Breast epithelium (tissue), 4 donors: ENCODE data around the gene MRTFA. TPM values are rescaled to one million over a fixed set of nuclear protein-coding genes. Genes with fewer than 3 reads are reported as not detected.
"Not testable (repeated sequence)": the region's sequence is repeated elsewhere in the genome, so short reads cannot be mapped to it uniquely, and the experiment has no call there.

ENCODE experiments used
- DNase-seq, 2 donors: peaks; one replicate each; pipeline ENCODE4 v3.0.0-alpha.2; 2019; ENCODE audit warnings: low spot score in 2 of 2
- H3K27ac ChIP-seq, 2 donors: fragments of 200-600 bp; sonication (generic) in 1 of 2; one replicate each; pipeline ENCODE4 v1.5.1; 2016 to 2019; ENCODE audit warnings: mild to moderate bottlenecking in 1 of 2
- H3K27me3 ChIP-seq, 2 donors: fragments of 200-600 bp; sonication (generic) in 1 of 2; one replicate each; pipeline versions ENCODE4 v1.5.1 to v1.6.0; 2017 to 2019; ENCODE audit warnings: control low read depth in 1 of 2, mild to moderate bottlenecking in 1 of 2
- H3K36me3 ChIP-seq: fragments of 200-600 bp; one replicate; pipeline ENCODE4 v1.5.1; 2019
- H3K4me1 ChIP-seq, 2 donors: fragments of 200-600 bp; sonication (generic); one replicate each; pipeline ENCODE4 v1.5.1; 2016 to 2019; ENCODE audit warnings: control low read depth in 1 of 2
- H3K4me3 ChIP-seq, 3 donors: fragments of 200-600 bp; sonication (generic); 1 replicate in 2 of 3; 2 replicates in 1 of 3; pipeline ENCODE4 v1.5.1; 2016 to 2019; ENCODE audit warnings: mild to moderate bottlenecking in 3 of 3, moderate library complexity in 2 of 3
- H3K9me3 ChIP-seq, 2 donors: fragments of 200-600 bp; sonication (generic) in 1 of 2; one replicate each; pipeline ENCODE4 v1.5.1; 2016 to 2019; ENCODE audit warnings: control low read depth in 1 of 2
- POLR2A ChIP-seq: fragments of 450-650 bp; IDR thresholded peaks from one replicate; pipeline ENCODE4 v1.6.1; 2016; ENCODE audit warnings: antibody characterized with exemption, mild to moderate bottlenecking, moderate library complexity
- POLR2AphosphoS5 ChIP-seq, 3 donors: sonication (generic); formaldehyde crosslinking; IDR thresholded peaks; one replicate each; pipeline ENCODE4 v1.6.1; 2017; ENCODE audit warnings: antibody characterized with exemption in 3 of 3
- intact Hi-C: fragments of 100-400 bp; cut with DNase I; formaldehyde crosslinking; loops from one replicate; pipeline ENCODE4 v1.15.1; 2023; ENCODE audit warnings: low total_unique reads
- total RNA-seq, 3 donors: library from RNA; depleted of rRNA; stranded (reverse); fragments of >200 nt; gene quantifications; one replicate each; pipeline ENCODE4 v1.1.0, GENCODE V29; 2016
- TF ChIP-seq, protein P1 (sequence below), 3 donors: fragments of 450-650 bp; IDR thresholded peaks; one replicate each; pipeline ENCODE4 v1.5.1; 2016 to 2017; ENCODE audit warnings: antibody characterized with exemption in 3 of 3, mild to moderate bottlenecking in 3 of 3, moderate library complexity in 3 of 3

Gene MRTFA
- total RNA-seq, 3 donors from 2014 or later: 47.0 to 69.2 (median 65.7) TPM

DNA sequence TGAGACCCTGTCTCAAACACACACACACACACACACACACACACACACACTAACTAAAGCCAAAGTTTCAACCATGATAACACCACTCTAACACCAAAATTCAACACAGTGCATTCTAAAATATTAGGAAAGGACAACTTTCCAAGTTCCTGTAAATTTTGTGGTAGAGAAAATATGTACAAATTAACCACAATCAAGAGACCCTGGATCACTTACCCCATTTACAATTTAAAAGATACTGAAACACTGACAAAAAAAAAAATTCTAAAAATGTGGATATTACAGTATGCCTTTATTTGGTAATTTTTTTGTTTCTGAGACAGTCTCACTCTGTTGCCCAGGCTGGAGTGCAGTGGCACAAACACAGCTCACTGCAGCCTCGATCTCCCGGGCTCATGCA is 9.7 kb downstream of the MRTFA start:
- Histone ChIP-seq H3K4me1 (peaks cover 0 to 7% of the 10 kb centered on the region in 2 donors), H3K27me3 (no peaks in the 10 kb centered on the region), H3K36me3 (no peaks in the 10 kb centered on the region), H3K27ac (no peak overlapping the region), H3K9me3 (peaks cover 0 to 5% of the 10 kb centered on the region in 2 donors), H3K4me3 (no peak overlapping the region)
- intact Hi-C loops: no loop called here
- DNase-seq: no peak
- TF ChIP-seq POLR2AphosphoS5 (IDR thresholded peaks at IDR 0.05): no peak
- TF ChIP-seq, protein P1, sequence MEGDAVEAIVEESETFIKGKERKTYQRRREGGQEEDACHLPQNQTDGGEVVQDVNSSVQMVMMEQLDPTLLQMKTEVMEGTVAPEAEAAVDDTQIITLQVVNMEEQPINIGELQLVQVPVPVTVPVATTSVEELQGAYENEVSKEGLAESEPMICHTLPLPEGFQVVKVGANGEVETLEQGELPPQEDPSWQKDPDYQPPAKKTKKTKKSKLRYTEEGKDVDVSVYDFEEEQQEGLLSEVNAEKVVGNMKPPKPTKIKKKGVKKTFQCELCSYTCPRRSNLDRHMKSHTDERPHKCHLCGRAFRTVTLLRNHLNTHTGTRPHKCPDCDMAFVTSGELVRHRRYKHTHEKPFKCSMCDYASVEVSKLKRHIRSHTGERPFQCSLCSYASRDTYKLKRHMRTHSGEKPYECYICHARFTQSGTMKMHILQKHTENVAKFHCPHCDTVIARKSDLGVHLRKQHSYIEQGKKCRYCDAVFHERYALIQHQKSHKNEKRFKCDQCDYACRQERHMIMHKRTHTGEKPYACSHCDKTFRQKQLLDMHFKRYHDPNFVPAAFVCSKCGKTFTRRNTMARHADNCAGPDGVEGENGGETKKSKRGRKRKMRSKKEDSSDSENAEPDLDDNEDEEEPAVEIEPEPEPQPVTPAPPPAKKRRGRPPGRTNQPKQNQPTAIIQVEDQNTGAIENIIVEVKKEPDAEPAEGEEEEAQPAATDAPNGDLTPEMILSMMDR (IDR thresholded peaks at IDR 0.05): no peak
- TF ChIP-seq POLR2A: no peak

DNA sequence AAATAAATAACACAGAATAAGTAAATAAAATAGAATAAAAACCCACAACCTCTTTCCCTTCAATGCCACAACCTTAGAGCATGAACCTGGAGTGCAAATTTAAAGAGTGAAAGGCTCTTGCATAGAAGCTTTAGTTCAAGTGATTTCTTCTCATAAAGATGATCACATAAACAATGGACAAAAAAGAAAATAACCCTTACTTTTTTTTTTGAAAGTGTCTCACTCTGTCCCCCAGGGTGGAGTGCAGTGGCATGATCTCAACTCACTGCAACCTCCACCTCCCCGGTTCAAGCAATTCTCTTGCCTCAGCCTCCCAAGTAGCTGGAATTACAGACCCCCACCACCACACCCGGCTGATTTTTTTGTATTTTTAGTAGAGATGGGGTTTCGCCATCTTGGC is 10.7 kb downstream of the MRTFA start:
- H3K9me3 ChIP-seq, intact Hi-C loops, DNase-seq, H3K36me3 ChIP-seq, H3K4me1 ChIP-seq, H3K27me3 ChIP-seq, H3K27ac ChIP-seq, H3K4me3 ChIP-seq: not testable (repeated sequence)

DNA sequence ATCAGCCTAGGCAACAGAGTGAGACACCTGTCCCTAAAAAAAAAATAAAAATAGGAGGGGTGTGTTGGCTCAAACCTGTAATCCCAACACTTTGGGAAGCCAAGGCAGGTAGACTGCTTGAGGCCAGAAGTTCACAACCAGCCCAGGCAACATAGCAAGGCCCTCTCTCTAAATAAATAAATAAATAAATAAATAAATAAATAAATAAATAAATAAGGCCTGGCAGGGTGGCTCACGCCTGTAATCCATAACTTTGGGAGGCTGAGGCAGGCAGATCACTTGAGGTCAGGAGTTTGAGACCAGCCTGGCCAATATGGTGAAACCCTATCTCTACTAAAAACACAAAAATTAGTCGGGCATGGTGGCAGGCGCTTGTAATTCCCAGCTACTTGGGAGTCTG is 11.2 kb downstream of the MRTFA start:
- peaks cover 0 to 12% of the 10 kb centered on the region in 2 donors for H3K9me3 ChIP-seq
- H3K27me3 ChIP-seq, H3K36me3 ChIP-seq, H3K4me1 ChIP-seq, DNase-seq, H3K4me3 ChIP-seq, intact Hi-C loops, H3K27ac ChIP-seq: not testable (repeated sequence)

DNA sequence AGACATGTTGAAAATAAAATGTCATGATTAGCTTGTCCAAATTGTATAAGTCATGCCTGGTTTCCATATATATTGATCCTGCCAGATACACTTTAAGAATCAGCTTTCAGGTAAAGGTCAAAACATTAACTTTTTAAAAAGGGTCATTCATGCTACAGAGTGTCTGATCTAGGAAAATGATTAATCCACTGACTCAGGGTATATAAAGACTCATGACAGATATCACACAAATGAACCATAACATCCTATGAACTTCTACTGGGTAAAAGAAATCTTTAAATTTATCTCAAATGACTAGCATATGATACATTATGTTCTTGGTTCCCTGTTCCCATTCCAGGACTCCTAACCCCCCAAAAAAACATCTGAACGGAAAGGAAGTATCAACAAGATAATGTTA is 11.7 kb downstream of the MRTFA start:
- intact Hi-C loops: no loop called here
- peaks cover 0 to 7% of the 10 kb centered on the region in 2 donors for H3K4me1 ChIP-seq
- H3K27ac ChIP-seq: no peak overlapping the region
- no peaks in the 10 kb centered on the region for H3K27me3 ChIP-seq
- H3K9me3 ChIP-seq: peaks cover 0 to 12% of the 10 kb centered on the region in 2 donors
- H3K4me3 ChIP-seq: no peak overlapping the region
- no peak for DNase-seq
- H3K36me3 ChIP-seq: no peaks in the 10 kb centered on the region
- TF ChIP-seq, protein P1 (IDR thresholded peaks at IDR 0.05): no peak
- TF ChIP-seq POLR2AphosphoS5 (IDR thresholded peaks at IDR 0.05): no peak
- no peak for TF ChIP-seq POLR2A

DNA sequence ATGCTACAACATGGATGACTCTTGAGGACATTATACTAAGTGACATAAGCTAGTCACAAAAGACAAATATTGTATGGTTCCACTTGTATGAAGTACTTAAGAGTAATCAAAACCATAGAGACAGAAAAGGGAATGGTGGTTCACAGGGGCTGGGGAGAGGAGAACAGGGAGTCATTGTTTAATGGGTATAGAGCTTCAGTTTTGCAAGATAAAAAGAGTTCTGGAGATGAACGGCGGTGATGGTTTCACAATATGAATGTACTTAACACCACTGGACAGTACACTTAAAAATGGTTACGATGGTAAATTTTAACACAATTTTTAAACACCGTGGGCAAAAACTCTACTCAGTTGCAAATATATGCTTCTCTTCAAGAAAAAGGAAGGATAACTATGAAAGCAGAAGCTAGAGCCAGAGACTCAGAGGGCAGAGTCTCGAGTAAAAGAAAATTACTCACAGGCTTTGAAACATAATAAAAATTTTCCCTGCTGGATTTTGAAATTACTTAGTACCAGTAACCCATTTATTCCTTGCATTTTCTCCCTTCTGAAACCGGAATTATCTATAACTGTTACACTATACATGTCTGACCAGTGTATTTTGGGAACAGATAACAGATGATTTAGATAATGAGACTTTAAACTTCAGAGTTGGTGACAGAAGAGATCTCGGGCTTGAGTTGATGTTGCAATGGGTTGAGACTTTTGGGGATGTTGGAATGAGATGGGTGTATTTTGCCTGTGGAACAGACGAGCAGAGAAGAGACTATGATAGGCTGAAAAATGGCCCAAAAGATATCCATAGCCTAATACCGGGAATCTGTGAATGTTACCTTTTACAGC is 15.0 kb downstream of the MRTFA start:
- Histone ChIP-seq H3K27ac (no peak overlapping the region), H3K4me3 (no peak overlapping the region), H3K9me3 (peaks cover 0 to 12% of the 10 kb centered on the region in 2 donors), H3K36me3 (no peaks in the 10 kb centered on the region), H3K27me3 (no peaks in the 10 kb centered on the region), H3K4me1 (no peaks in the 10 kb centered on the region)
- TF ChIP-seq, protein P1 (IDR thresholded peaks at IDR 0.05): no peak
- TF ChIP-seq POLR2AphosphoS5 (IDR thresholded peaks at IDR 0.05) (no peak), POLR2A (no peak)
- no peak for DNase-seq
- intact Hi-C loops: no loop called here

DNA sequence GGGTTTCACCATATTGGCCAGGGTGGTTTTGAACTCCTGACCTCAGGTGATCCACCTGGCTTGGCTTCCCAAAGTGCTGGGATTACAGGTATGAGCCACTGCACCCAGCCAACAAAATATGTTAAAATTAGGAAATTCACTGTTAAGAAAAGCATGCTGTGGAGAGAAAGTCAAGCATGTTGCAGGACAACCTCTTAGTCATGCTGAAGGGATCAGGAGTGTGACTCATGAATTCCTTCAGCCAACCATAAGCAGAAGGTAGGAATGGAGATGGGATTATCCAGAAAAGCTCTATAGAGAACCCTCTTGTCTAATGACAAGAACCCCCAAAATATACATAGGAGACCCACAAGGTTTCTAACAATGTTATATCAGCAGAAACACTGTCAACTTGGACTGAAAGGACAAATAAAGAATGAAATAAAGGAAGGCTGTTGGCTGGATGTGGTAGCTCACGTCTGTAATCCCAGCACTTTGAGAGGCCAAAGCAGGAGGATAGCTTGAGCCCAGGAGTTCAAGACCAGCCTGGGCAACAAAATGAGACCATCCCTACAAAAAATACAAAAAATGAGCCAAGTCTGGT is 16.0 kb downstream of the MRTFA start:
- no peak overlapping the region for H3K4me3 ChIP-seq
- intact Hi-C loops: no loop called here
- no peaks in the 10 kb centered on the region for H3K27me3 ChIP-seq
- no peaks in the 10 kb centered on the region for H3K36me3 ChIP-seq
- no peak overlapping the region for H3K27ac ChIP-seq
- DNase-seq: no peak
- H3K4me1 ChIP-seq: no peaks in the 10 kb centered on the region
- TF ChIP-seq POLR2A: no peak
- no peak for TF ChIP-seq POLR2AphosphoS5 (IDR thresholded peaks at IDR 0.05)
- TF ChIP-seq, protein P1 (IDR thresholded peaks at IDR 0.05): no peak
- peaks cover 0 to 12% of the 10 kb centered on the region in 2 donors for H3K9me3 ChIP-seq
